HG03064 (cell line): ENCODE measurements around the gene SBSN.

Experiments used
- ATAC-seq: cut with Tn5 transposase; IDR thresholded peaks from one replicate; pipeline ENCODE4 v1.9.1; 2021; ENCODE audit warnings: low read depth; ENCODE audit not compliant: unreplicated experiment

Gene SBSN

DNA sequence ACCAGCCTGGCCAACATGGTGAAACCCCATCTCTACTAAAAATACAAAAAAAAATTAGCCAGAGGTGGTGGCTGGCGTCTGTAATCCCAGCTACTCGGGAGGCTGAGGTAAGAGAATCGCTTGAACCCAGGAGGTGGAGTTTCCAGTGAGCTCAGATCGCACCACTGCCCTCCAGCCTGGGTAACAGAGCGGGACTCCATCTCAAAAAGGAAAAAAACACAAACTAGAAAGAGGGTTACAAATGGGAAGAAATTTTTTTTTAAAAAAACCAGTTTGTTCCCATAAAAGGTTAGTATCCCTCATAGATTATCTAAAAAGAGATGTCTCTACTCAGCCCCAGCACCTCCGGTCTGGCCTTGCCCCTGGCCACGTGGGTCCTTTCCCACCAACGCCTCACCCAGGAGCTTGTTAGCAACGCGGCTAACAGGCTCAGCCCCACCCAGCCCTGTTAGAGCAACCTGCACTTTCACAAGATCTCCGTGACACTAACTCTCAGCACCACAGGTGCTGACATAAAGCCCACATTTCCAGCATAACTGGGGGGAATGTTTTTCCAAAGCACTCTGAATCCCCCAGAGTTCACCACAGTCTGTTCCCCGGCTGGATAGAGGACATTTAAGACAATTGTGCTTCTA is 19.0 kb downstream of the SBSN start:
- no peak for ATAC-seq

DNA sequence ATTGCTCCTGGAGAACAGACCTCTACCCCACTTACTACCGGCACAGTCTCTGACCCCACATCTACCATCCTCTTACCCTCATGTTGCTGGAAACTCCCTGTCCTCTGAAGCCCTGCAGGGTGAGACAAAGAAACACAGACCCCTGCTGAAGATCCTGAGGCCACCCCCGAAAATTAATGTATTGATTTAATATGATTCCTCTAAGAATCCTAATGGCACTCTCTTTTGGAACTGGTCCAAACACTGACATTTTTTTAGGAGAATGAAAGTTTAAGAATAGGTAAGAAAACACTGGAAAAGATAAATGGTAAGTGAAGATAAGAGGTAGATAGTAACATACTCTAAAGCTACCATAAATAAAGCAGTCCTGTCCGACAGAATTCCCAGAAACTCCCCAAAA is 20.0 kb downstream of the SBSN start:
- ATAC-seq = no peak

DNA sequence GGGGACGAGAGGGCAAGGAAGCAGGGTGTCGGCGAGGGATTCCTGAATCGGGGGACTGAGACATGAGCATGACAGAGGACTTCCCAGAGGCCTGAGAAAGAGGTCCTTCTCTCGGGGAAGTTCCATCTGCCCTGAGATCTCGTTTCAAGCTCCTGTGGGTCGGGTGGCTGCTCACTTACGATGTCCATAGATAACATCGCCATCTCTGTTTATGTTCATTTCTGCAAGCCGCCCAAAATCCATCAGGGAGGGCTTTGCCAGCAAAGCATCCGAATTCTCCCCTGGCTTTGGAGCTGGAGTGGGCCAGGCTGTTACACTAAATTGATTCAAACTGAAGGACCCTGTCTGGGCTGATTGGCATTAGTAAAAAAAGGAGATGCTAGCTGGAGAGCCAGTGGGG is 20.6 kb downstream of the SBSN start:
- ATAC-seq = no peak

DNA sequence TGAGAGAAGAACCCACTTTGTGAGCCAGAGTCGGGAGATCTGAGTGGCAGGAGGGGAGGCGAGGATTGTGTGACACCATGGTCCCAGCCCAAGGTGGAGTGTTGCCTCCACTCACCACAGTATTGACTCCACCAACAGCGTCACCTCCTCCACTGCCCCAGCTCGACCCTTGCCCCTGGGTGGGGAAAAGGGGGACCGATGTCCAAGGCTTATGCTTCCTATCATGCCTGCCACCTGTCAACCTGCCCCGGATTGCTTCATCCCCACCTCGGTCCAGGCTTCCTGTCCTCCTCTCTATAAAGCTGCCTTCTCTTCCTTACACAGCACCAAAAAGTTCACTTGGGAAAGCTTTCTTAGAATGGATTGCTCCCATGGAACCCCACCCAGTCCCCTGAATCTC is 22.1 kb downstream of the SBSN start:
- ATAC-seq = no peak

DNA sequence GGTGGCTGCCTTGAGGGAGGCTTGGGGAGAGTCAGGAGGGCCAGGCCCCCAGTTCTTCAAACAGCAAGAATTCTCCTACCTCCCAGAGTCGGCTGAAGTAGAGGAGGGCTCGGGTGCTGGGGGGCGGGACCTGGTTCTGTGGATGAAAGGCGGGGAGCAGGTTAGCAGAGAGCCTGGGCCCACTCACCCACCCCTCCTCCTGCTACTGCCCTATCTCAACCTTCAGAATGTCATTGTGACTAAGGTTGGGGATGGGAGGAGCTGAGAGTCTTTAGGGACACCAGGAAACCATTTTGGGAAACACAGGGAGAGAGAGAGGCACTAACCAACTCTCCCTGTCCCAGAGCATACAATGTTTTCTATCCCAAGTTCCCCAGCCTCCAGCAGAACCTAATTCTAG is 25.4 kb downstream of the SBSN start:
- no peak for ATAC-seq

DNA sequence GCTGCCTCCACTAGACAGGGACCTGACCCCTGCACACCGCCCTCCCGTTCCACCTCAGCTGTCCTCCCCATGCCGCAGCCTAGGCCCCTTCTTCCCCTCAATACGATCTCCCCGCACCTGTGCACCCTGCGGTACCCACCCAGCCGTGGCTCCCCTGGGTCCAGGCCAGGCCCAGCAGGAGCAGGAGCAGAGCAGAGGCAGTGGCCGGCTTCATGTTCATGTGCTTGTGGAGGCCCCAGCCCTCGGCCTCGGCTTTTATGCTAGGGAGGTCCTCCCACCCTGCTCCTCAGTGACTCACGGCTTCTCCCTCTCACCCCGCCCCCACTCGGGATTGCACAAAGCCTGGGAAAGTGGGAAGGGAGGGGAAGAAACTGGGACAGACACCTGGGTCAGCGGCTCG is 26.4 kb downstream of the SBSN start:
- ATAC-seq = no peak

DNA sequence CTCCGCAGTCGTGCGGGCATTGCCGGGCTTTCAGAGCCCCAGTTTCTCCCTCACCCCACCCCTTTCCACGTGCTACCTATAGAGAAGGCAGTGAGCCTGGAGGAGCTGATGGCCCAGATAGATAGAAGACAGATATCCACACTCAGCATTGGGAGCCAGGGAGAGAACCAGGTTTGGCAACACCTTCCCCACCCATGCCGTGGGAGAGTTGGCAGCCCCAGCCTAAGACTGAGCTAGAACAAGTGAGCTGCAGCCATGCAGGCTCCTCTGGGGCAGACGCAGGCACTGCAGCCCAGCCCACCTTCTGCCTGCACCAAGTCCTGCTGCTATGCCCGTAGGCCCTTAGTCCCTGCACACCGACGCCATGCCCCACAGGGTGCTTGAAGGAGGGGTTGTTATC is 27.5 kb downstream of the SBSN start:
- ATAC-seq = no peak

DNA sequence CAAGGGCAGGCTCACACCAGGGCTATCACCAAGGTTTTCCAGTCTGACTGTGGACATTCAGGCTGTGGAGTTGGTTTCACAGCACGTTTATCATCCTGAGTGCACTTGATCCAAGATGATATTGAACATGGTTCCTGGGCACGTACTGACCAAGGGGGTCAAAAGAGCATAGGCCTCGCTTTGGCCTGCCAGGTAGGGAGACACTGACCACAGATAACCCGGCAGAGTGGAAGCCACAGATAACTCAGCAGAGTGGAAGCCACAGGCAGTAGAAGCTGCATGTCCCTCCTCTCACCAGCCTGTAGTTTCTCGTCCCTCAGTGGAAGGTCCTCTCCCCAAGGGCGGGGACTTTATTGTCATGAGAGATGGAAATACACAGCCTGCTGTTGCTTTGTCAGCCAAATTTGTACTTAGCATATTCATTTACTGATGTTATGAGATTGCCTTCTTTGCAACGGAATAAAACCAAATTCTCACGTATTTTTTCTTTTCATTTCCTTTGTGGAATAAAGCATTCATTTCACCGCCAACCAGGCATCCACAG is 29.1 kb downstream of the SBSN start:
- no peak for ATAC-seq

DNA sequence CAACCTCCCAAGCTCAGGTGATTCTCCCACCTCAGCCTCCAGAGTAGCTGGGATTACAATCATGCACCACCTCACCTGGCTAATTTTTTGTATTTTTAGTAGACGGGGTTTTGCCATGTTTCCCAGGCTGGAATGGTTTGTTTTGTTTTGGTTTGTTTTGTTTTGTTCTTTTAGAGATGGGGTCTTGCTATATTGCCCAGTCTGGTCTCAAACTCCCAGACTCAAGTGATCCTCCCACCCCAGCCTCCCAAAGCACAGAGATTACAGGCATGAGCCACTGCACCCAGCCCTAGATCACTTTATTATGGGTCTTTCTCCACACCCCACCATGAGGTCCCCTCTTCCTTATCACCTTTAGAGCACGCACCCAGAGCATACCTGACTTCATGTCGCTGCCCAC is 29.9 kb downstream of the SBSN start:
- ATAC-seq = no peak

DNA sequence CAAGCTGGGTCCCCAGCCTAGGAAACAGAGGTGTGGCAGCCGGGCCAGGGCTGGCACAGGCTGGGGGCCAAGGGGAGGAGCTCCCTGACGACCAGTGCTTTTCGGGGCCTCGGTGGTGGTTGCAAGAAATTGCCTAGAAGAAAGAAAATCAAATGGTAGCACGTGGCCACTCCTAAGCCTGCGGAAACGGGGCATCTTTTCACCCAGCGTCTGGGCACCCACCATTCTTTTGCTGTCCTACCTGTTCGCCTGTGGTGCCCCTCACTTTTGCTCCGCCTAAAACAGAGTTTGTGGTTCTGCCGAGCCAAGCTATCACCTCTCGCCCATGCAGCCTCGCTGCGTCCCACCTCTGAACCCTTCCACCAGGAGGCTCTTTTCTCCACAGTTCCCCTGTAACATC is 30.7 kb downstream of the SBSN start:
- ATAC-seq = no peak

DNA sequence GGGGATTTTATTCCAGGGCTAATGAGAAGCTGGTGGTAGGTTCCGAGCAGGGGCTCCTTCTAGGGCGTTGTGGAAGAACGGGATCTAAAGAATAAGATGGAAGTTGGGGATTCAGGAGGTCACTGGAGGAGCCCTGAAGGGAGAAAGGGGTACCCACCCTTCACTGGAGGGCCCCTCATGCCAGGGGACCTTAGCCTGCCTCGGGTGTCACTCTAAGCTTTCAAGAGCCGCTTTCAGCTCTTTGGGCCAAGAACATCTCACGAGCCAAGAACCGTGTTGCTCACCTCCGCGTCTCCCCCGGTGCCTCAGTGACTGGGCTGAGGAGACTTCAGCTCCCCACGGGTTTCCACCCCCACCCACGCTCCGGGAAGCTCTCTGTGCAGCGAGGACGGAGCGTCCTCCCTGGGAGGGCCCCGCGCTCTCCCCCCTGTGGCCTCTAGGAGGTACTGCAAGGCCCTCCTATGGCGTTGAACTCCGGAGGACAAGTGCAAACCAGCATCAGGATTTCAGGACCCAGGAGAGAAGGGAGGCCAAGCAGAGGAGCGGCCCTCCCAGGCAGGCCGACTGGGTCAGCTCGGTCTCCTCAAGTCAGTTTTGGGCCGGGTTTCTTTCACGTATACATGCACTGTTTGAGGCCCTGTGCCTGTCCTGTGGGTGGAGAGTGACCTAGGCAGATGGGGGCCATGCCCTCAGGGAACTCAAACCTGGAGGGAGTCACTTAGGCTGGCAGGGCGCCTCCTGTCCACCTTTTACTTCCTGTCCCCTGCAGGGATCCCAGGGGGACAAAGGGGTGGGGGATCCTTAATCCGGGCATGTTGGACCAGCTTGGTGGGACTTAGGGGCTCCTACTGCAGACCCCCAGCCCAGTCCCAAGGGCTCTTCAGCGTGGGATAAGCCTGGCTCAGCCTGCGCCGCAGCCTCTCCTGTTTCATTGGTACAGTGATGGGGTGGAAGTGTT is 32.7 kb downstream of the SBSN start:
- ATAC-seq = no peak

DNA sequence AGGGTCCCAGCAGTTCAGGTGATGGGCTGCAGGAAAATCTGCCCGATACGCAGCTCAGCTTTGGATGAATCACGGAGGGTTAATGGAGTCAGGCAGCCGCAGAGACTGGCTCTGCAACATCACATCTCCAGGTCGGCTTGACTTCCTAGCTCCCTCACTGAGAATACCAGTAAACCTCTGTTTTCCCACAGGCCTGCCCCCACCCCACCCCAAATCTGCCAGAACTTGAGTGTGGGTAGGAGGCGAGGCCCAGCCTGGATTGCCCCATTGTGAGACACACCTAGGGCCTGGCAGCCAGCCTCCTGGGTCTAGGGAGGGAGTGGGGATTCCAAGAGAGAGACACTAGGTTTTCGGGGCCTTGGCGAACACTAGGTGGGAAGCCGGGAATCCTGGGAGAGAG is 34.1 kb downstream of the SBSN start:
- no peak for ATAC-seq

GRCh38 chr19:35491836-35492360 is 36.2 kb downstream of the SBSN start:
- ATAC-seq = no peak

DNA sequence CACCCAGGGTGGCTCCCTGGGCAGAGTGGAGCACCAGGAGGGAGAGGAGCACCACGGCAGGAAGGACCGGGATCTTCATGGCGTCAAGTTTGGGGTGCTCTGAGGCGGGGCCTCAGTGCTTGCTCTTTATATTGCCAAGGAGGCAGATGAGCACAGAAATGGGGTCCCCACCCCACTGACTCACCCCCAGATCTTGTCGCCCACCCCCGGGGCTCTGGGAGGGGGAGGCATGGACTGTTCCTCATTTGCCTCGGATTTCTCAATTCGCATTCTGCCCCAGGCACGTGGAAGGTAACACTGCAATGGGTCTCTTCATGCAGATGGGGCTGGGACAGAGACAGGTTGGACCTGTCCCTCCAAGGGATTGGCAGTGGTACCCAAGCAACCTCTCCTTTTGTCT is 37.7 kb downstream of the SBSN start, which contains the start of gene KRTDAP:
Gene KRTDAP, minus strand, starts transcription at position 101 of the 400 bp plus-strand sequence. Its CDS starts 22 bp downstream, at position 79.
- ATAC-seq = no peak

DNA sequence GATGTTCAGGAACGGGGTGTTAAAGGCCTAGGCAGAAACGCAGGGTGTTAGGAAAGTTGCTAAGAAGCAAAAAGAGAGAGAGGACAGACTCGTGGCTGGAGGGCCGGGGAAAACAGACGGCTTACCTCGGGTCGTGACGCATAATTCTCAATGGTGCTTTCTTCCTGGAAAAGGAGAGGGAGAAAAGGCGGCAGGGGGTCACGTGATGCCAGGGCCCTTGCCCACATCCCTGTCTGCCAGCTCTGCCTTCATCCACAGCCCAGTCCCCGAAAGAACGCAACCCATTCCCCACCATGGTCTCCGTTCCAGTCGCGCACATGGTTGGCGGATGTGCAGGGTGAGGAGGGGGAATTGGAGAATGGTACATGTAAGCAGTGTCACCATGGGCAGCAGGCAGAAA is 39.4 kb downstream of the SBSN start:
- ATAC-seq = no peak

DNA sequence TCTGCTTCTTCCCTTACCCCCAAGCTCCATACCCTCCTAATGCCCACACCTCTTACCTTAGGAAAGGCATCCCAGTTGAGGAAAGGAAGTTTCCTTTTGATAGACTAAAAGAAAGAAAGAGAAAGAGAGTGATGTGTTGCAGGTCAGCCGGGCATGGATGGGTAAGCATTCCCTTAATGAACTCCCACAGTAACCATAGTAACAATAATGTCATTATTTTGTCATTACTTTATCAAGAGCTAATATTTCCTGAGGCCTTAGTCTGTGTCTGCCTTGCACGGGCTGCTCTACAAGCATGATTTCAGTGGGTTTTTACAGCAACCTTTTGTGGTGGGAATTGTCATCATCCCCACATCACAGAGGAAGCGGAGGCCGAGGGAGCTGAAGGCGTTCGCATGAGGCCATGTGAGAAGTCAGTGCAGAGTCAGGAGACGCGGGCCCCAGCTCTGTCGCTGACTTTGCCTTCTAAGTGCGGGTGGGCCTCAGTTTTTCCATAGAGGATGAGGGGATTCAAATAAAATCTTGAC is 40.4 kb downstream of the SBSN start:
- ATAC-seq = no peak

DNA sequence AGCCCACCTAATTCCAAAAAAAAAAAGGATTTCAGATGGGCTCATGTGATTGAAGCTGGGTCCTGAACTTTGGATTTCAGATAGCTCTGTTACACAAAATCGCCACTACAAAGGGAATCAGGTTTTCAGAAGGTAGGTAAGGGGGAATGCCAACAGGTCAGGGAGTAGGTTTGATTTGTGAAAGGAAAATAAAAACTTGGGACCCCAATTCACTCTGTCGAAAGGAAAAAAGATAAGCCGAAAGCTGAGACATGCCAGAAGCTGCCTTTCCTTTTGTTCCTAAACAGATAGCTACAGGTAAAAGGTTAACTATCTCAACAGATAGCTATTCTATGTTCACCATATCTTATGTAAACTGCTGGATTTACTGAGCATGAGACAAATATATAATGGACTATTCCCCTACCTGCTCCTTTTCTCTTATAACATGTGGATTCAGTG is 41.8 kb downstream of the SBSN start:
- no peak for ATAC-seq

DNA sequence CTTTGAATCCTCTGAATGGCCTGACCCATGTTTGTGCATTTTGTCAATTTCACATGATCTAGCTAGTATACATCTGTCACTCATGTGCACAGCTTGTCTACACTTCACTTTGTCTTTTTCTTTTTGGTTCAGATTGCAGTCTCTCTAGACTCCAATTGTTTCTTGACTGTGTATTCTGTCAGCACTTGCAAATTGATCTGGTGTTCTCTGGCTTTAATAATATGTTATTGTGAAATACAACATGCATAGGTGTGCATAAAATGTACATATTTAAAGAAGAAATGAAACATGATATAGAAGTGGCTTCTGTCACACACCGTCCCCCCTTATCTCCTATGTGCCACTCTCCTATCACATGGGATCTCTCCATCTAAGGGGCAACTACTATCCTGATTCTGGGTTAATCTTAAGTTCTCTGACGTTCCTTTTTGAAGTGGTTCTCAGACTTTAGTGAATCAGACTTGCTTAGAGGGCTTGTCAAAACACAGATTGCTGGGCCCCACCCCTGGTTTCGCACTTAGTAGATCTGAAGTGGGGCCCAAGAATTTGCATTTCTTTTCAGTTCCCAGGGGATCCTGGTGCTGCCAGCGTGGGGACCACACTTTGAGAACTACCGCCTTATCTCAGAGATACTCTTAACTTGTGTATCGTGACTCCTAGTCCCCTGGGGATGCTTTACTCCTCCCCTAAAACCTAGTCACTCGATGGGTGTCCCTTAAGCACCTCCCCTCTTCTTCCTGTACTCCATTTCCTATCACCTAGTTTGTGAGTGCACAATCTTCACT is 43.7 kb downstream of the SBSN start:
- ATAC-seq = no peak

DNA sequence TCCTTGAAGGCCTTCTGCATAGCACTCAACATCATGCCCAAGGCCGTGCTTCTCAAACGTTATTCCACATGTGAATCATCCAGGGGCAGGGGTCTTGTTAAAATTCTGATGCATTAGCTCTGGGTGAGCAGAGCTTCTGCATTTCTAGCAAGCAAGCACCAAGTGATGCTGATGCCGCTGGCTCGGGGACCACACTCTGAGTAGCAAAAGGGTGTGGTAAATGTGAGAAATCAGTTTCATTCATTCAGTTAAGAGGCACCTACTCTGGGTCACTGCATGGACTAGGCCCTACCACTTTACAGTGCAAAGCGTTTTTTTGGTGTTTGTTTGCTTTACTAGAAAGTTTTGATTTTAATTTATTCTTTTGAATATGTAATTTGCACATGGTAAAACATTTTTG is 45.0 kb downstream of the SBSN start:
- no peak for ATAC-seq
